IPS-NIHi11 (cell line): ENCODE data around the gene CAMTA1.
"Not testable (repeated sequence)": the region's sequence is repeated elsewhere in the genome, so short reads cannot be mapped to it uniquely, and the experiment has no call there.

ENCODE experiments used
- DNase-seq: peaks from one replicate; pipeline ENCODE4 v3.0.0; 2012; ENCODE audit warnings: mixed read lengths, low spot score

CAMTA1 gene

DNA sequence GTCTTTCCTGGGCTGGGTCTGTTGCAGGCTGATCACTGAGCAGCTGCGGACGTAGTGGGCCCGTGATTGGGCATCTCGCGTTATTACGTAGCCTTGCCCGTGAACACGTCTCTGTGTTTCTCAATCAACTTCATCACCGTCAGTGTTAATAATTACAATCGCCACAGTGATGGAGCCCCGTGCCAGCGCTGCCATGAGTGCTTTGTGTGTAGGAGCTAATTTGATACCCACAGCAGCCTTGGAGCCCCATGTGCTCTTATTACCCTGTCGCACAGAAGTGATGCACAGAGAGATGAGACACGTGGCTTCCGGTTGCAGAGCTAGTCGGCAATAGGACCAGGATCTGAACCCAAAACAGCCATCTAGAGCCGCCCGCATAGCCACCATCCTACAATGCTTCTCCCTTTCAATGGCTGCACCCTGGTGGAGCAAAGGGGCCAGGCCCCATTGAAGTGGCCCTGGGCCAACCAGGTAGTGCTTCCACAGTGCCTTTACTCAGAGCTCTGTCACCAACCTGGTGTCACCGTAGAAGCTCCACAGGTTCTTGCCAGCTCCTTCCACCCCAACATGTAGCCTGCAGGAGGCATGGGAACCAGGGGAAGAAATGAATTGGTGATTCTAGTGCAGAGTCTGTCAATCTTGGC lies 587.3 kb downstream of the CAMTA1 start:
- no peak for DNase-seq

DNA sequence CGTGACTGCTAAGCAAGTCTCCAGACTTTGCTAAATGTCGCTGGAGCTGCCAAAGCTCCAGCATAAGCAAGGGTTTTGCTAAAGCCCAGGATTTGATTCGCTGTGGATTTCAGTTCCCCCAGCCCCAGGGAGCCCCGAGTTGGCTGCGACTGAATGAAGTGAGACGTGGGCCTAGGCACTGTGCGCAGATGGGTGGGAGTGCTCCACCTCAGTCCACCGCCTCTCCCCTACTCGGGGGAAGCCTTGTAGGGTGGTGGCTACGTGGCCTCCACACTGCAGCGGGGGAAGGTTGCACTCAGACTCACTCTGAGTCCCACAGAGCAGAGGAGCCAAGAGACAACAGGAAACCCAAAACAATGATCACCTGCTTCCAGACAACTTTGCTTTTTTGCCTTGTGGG lies 588.0 kb downstream of the CAMTA1 start:
- no peak for DNase-seq

DNA sequence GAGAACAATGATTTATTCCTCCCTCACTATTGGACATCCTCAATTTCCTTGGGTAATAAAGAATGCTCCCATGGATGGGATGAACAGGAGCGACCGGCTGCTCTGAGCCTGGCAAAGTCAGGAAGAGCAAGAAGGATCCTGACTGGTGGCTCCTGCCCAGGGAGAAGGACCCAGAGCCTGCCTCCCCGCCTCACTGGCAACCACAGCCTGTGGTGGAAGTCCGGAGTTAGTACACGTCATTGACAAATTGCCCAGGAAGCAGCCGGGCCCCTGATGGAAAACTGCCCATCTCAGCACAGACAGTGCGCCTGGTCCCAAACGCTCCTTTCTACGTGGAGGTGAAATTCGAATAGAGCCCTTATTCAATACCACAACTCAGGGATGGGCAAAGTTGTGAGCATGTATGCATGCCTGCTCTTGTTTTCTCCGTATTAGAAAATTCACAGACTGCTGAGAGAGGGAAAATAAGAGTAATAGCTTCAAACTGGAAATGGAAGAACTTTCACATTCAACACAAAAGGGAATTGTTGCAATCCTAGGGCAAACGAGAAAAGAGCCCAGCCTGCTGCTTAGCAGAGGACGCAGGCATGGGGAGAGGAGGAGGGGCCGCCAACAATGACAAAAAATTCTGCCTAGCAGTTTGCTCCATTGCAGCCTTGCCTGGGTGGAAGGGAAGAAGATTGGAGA lies 588.8 kb downstream of the CAMTA1 start:
- DNase-seq = no peak

DNA sequence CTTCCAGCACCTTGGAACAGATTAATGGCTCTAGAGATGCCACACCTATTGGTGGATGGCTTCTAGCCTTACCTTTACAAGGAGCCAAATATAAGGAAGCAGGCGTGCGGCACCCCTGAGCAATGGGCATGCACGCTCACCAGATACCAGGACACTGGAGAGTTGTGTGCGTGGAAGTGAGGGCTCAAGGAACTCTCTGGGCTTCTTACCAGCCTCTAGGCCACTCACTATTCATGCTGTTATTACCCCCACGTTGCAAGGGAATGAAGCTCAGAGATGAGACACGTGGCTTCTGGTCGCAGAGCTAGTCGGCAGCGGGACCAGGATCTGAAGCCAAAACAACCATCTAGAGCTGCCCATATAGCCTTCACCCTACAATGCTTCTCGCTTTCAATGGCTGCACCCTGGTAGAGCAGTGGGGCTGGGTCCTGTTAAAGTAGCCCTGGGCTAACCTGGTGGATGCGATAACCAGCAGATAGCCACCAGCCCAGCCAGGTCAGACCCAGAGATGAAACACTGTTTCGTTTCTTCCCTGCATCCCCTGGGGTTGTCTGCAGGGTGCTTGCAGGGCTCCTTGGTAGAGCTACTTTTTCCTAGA lies 589.4 kb downstream of the CAMTA1 start:
- DNase-seq = no peak

DNA sequence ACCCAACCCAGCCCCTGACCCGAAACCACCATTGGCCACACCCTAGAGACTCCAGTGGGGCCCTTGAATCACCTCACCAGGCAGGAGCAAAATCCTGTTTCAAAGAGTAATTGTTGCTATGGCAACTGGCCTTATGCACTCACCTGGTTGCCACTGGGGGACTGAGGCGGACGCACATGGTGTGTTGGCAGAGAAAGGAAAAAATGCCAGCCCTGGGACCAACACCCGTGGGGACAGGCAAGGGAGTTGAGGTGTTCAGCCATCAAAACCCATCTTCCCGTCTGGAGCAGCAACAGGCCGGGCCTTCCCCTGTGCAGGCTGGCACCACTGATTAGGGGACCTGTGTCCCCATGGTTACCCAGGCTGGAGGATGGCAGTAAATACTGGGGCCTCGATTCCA lies 590.1 kb downstream of the CAMTA1 start:
- DNase-seq = no peak

DNA sequence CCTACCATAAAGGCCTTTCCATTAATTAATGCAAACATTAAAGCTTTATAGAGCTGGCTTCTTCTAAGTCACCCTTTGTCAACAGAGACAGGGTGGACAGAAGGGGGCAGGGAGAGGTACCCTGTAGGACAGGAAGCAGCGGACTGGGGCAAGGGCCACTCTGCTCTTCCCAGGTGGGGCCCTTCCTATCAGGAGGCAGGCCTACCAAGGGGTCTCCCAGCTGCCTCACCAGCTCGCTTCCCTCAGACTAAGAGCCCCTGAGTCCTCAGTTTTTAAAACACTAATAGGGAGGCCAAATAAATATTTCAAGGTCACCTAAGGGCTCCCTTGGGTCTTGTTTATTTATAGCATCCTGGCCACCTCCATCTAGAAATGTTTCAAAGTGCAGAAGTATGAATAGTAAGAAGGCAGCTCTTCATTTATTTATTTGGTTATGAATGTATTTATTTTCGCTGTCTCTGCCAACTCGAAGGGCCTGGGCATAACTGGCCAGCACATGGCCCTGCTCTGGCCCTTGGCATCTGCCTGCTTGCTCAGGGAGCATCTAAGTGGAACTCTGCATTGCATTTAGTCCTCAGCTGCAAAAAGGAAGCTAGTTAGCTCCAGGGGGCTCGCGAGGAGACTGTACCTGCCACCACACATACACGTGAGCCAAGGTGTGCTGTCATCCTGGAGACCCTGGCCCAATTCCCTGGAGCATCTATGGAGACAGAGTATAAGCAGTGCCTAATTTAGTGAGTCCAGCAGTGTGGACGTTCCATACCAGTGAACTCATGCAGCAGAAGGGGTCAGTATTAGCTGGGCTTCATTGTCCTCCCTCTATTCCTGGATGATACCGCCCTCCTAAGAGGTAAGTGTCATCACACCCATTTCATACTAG lies 590.8 kb downstream of the CAMTA1 start:
- no peak for DNase-seq

DNA sequence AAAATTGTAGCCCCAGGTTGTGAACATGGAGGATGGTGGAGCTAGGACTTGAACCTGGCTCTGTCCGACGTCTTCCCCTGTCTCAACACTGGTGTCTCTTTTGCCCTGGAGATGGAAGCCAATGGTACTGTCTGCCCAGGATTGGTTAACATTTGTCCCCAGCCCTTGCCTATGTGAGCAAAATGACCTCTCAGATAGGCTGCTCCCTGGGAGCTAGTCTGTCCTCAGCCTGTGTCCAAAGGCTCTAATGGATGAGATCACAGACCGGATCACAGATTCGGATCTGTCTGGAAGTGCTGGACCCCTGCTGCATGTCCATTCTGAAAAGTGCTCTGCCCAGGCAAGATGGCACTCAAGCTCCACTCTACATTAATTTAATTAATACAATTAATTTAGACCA lies 591.4 kb downstream of the CAMTA1 start:
- no peak for DNase-seq

DNA sequence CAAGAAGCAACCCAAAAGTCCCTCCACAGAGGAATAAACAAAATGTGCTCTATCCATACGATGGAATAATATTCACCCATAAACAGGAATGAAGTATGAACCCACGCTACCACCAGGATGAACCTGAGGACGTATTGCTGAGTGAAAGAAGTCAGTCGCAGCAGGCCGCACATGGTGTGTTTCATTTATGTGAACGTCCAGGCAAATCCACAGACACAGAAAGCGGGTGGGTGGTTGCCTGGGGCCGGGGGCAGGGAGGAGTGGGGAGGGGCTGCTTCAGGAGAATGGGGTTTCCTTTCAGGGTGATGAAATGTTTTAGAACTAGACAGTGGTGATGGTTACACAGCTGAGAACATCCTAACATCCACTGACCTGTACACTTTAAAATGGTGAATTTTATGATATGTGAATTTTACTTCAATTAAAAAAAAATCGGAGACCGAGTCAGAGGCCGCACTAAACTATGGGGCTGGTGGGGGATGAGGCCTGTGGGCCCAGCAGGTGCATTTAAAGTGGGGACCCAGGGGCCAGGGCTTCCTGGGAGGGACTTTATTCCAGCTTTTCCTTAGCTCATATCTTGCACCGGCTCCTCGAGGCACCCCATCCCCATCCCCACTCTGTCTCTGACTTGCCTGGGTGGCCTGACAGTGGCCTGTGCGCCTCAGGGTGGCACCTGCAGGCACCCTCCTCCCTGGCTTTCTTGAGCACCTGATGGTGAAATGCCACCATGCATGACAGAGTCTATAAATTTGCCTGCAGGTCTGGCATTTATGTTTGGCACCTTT lies 593.3 kb downstream of the CAMTA1 start:
- DNase-seq = no peak

DNA sequence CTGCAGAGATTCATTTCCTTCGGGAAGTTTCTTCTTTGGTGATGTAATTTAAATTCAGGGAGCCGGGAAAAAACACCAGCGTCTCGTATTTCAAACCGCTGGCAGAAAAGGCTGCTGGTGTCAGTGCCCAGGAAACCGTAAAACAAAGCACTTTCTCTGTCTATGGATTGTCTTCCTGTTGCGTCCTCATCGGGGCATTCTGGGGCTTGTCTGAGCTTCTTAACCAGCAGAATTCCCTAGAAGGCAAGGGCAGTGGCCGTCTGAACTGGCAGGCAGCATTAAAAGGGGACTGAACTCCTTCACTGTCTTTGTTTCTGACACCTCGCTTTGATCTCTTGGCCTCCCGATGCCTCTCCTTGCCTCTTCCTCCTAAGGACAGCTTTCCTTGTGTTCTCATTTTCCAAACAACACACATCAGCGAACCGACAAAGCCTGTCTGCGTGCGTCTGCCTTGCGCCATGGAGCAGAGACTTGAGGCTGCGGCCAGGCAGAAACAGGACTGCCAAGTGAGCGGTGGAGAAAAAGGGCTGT lies 594.3 kb downstream of the CAMTA1 start:
- peak; percentile 59 for DNase-seq

DNA sequence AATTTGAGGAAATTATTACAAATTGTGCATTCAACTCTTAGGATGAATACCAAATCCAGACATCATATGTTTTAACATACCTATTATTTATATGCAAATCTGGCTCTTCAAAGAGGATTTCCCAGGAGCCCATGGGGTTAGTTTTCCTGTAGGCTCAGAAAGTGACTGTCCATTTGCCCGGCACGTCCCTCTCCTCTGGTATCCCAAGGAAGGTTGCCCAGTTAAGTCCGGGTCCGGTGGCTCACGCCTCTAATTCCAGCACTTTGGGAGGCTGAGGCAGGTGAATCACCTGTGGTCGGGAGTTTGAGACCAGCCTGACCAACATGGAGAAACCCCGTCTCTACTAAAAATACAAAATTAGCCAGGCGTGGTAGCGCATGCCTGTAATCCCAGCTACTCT lies 594.8 kb downstream of the CAMTA1 start:
- DNase-seq = not testable (repeated sequence)

DNA sequence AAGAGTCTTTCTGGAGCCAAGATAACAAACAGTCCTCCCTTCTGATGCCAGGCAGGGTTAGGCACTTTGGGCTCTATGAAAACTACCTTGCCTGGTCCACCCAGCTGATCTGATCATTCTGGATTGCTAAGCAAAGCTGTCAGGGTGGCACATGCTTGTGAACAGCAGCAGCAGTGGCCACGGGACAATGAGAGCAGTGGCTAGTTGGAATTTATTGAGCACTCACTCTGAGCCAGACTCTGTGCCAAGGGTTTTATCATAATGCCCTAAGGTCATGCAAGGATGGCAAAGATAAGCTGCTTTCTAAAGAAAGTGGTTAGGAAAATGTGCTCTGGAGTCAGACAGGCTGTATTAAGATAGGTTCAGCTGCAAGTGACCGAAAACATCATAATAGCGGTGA lies 595.5 kb downstream of the CAMTA1 start:
- DNase-seq = no peak

DNA sequence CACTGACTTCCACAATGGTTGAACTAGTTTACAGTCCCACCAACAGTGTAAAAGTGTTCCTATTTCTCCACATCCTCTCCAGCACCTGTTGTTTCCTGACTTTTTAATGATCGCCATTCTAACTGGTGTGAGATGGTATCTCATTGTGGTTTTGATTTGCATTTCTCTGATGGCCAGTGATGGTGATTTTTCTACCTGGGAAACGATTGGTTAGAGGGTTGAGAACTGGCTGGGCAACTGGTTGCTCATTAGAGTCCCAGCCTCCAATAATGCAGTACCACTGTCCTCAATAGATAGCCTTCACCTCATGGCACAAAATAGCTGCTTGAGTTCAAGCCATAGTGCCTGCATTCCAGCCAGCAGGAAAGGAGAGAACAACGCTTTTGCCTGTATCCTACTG lies 596.5 kb downstream of the CAMTA1 start:
- DNase-seq = not testable (repeated sequence)

DNA sequence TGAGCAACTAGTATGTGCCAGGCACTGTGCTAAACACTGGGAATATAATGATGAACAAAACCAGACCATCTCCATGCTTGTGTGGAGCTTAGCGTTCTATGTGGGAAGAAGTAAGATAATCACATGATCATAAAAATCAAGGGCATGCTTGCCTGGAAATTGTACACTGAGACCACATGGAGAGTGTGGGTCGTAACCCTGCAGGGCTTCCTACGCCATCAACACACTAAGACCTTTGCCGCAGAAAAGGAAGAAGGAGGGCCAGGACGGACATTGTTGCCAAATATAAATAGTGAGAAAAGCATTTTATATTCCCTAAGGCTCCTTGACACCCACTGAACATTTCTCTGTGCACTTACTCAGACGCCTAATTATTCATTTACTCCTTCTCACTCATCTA lies 597.7 kb downstream of the CAMTA1 start:
- DNase-seq = no peak

DNA sequence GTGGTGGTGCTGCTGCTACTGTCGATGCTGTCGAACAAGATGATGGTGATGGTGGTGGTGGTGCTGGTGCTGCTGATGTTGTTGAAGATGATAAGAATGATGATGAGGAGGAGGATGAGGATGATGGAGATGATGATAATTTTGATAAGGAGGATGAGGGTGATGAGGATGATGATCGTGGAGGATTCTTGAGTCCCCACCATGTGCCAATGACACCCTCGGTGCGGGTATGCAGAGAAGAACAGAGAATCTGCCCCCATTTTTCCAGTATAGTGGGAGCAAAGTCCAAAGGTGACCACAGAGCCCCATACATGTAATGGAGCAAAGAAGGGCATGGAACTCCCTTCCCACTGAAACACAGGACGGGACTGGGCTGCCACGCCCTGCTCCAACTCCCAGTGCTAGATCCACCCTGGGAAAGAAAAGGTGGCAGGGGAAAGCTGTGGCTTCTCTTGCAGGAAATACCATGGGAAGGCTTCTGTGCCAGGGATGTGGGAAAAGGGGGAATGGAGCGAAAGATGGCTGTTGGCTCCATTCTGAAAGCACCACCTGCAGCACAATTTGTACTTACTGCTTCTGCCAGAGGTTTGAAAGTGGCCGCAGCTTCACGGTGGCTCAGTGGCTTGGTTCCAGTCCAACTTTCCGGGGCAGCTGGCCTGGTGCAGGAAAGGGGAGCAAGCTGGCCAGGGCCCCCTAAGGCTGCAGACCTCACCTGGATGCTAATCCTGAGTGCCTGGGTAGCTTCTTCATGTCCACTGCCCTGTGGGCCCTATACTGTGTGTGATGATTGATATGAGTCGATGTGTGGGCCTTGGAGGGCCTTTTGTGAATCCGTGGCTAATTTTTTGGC lies 598.6 kb downstream of the CAMTA1 start:
- no peak for DNase-seq

DNA sequence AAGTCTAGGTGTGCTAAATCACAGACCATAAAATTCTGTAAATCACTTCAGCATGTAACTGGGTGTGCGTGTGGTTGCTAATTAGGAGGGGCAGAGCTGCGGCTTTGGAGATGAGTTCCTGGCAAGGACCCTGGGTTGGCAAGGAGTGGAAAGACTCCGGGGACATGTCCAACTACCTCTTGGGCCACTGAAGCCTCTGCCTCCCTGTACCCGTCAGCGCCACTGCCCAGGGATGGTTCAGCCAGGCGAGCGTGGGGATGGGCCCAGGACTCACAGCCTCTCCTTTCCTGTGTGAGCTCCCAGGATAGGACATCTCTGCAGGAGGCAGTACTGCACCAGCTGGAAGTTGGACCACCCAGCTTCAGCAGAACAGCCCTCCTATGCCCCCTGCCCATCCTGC lies 599.4 kb downstream of the CAMTA1 start:
- no peak for DNase-seq

DNA sequence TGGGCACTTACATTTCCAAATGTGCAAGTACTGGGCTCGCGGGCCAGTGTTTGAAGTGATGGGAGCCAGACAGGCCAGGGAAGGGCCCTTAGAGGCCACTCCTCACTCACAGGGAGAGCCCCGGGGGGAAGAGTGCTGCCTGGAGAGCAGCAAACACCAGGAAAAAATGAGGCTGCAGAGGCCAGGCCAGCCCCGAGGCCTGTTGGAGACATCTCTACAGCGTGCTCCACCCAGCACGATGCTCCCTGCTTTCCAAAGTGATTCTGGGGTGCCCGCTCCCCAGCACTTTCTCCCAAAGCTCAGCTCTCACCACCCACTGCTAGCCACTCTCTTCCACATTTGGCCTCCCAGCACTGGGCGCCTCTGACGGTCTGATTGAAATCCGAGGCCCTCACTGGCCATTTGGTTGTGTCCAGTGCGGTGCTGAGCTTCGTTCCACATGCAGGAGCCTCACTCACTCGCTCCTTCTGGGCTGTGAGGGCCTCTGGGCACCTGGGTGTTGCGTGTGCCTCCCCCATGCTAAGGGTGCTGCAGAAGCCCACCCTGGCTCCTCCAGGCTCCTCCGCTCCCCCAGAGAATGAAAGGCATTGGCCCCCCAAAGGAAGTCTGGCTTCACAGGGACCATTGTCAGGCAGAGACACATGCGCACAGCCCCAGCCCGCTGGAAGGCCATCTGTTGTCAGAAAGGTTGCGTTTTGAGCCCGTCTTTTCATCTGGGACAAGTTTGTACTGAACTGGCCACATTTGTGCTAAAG lies 600.4 kb downstream of the CAMTA1 start:
- DNase-seq = no peak

DNA sequence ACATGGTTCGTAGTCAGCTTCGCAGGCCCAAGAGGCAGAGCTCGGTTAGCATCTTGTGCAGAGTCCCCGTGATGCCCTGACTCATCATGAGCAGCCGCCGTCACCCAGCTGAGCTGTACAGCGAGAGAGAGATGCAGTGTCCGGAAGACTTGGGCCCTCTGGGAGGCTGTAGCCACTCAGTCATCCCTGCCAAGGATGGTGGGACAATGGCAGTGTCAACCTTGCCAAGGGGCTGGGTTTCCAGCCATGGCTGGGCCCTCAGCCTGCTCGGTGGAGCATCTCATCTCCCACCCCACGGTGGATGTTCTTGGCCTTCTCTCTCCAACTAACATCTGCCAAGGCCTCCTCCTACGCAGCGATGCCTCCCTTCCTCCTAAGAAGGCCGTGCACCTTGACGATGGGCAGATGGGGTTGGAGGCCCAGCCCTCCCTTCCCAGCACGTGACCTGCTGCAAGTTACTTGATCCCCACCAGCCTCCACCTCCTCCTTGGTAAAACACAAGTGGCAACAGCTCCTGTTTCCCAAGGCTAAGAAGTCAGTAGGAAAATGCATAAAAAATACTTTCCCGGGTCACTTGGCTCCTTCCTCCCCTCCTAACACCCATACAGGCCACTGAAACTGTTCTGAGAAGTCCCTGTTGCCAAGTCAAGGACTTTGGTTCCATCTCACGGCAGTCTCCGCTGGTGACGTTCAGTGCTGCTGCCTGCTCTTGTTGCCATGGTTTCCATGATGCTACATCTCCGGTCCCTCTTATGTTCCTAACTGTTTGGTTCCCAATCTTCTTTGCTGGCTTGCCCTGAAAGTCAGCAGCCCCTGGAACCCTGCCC lies 601.2 kb downstream of the CAMTA1 start:
- DNase-seq = no peak

DNA sequence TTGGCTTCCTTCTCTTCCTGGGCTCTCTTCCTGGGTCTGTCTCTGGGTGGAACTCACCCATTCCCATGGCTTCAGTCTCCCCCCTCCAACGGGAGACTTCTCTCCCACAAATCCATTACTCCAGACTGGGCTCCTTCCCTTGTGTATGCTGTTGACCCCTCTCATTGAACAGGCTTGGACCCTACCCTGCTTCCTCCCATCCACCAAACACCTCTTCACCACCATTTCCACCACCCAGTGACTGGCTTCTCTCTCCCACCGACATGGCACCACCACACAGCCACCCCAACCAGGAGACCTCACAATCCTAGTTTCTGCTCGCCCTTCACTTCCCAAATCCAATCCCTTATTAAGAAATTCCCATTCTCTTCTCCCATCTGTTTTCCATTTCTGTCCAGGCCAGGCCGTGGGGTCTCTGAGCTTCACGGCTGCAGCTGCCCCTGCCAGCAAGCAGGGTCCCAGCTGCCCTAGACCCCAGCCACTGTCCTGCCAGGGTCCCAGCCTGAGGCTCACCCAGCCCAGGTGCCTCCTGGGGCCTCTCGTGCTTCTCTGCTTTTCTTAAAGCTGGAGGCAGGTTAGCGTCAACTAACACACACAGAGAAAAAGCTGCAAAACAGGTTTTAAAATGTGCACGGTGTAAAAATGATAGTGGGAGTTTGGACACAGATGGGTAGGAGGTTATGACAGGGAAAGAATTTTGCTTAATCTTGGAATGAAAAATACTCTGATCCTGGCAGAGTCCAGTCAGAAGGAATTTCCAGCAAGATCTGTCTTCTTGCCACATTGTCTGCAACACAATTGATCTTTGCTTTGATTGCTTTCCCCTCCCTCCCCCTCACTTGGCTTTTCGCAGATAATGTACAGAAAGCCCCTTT lies 602.0 kb downstream of the CAMTA1 start:
- DNase-seq = no peak
